RCC 7860 (cell line): ENCODE measurements around the gene PPM1F.

Source experiments
- DNase-seq: peaks from one replicate; pipeline ENCODE4 v3.0.0-alpha.2; 2015; ENCODE audit warnings: low spot score
- FAIRE-seq: peaks from 2 replicates; lab custom pipeline; 2012; peaks lifted over from hg19 to GRCh38; lab: Jason Lieb, UNC

PPM1F gene

DNA sequence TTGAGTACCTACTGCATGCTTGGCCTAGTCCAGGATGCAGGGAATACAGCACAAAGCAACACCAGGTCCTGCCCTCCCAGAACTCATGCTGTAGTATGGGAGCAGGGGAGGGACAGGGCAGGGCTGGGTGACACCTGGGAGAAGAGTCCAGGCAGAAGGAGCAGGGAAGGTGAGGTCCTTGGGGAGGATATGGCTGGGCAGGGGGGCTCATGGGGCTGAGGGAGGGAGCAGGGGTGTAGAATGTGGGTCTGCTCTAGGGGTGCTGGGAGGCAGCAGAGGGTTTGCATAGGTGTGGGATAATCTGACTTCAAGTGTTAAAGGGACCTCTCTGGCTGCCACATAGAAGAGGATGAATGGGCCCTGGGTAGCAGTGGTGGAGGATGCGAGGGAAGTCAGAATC is 25.2 kb upstream of the PPM1F start:
- DNase-seq: no peak
- no peak for FAIRE-seq

DNA sequence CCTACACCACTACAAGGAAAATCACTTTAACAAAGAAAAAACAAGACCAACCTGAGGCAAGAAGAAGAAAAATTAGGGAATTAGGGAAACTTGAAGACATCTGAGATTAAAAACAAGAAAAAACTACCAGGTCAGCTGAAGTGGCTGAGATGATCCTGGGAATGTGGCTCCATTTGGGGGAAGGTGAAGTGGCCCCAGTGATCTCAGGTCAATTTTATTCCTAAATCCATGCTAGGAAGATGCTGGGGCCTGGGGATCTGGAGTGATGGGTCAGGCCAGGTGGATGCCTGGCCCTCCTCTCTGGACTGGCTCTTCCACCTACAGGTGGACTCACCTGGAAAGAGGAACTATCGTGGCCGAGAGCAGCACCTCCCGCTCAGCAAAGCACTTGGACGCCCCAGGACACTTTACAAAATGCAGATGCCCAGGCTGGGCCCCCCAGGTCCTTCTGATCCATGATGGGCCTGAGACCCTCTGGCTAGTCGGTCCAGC is 23.3 kb upstream of the PPM1F start:
- FAIRE-seq (no peak), DNase-seq (no peak)

DNA sequence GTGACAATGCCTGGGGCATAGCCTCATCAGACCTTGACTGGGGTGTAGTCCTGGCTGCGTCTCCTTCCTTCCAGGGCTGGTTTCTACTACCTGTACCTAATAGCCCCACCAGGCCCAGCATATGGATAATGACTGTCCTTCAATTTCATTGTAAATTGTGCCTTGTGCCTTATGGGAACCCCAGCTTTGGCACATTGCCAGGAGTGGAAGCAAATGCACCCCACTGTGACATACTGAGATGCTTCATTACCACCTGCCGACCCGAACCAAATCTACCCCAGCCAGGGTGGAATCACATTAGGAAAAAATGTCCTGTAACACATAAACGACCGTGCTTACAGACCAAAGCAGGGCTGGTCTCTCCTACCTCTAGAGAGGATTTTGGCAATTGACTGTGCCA is 22.6 kb upstream of the PPM1F start:
- no peak for FAIRE-seq
- DNase-seq: no peak

DNA sequence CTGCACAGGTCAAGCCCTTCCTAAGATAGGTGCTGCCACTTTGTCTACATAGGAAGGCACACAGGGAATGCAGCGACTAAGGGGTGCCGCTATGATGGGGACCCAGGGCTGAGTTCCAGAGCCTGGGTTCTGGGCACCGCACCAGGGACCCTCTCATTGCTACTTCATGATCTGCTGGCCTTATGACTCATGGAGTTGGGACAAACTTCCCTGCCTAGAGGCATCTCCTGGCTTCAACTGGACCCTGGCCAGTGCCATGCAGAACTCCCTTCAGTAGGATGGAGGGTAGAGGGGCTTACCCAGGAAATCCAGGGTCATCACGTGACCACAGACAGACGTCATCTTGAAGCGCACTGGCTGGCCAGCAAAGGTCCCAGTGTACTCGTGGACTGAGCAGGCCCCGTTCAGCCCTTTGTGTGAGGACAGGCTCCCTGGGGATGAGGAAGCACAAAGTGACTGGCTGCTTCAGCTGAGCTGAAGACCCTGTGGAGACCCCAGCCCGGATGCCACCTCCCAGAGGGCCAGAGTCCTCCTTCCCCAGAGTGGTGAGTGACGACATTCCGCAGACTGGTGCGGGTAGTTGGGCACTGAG is 21.5 kb upstream of the PPM1F start:
- FAIRE-seq (no peak), DNase-seq (no peak)

DNA sequence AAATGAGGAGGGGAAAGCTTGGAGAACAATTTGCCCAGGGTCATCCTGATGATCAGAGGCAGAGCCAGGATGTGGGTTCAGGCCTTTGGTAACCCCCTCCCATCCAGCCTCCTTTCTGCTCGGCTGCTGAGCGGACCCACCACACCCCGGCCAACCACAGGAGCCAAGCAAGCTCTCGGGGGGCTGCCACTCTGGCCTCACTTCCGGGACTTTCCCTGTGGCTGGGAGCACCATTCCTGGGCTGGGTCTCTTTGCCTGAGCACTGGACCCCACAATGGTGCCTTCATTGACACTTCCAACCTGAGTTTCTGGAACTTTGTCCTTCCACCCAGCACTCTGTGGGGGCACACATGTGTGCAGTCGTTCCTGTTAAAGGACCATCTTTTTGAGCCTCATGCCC is 20.2 kb upstream of the PPM1F start:
- FAIRE-seq (no peak), DNase-seq (no peak)

DNA sequence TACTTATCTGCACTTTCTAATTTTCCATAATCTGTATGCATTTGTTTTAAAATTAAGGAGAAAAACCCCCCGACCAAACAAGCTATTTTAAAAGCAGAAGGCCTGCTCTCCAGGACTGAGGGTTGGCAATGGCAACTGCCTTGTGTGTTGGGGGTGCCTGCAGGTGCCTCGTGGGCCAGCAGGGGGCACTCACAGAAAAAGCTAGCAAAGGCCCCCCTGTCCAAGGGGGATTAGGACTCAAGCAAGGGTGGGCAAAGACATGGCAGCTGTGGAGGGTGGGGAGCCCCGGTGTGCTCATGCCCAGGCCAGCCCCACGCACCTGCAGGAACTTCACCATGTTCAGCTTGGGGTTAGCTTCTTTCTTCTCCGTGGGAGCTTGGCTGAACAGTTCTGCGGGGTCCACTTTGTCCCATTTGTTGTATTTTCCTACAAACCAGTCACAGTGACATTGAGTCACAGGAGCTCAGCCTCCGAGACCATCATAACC is 19.7 kb upstream of the PPM1F start:
- no peak for FAIRE-seq
- no peak for DNase-seq

GRCh38 chr22:21971858-21972275 is 19.2 kb upstream of the PPM1F start:
- FAIRE-seq: no peak
- DNase-seq: no peak

GRCh38 chr22:21970800-21971617 is 18.4 kb upstream of the PPM1F start:
- FAIRE-seq (no peak), DNase-seq (no peak)

DNA sequence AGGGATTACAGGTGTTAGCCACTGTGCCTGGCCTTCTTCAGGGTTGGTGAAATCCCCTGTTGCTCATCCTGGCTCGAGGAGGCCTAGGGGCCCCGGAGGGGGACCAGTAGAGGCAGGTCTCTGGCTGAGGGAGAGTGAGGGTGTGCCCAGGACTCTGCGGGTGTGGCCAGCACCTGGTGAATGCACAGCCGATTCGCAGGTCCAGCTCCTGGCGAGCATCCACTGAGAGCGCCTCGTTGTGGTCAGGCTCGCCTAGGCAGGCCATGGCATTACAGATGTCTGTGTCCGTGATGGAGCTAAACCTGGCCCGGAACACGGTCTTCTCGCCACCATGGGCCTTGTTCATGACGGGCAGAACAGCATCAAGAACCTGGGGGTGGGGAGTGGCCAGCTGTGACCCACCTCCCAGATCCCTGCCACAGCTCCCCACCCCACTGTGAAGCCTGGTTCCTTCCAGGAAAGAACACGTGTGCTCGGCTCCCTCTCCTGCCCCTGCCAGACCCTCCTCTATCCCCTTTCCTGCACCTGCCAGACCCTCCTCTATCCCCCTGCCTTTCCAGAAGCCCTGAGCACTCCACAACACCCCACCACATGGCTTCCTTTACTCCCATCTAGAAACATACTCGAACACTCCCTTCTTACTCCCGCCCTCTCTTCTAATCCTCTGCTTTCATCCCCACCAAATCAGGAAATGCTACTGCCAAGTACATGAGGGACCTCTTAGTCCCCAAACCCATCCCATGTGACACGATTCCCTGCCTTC is 17.6 kb upstream of the PPM1F start:
- no peak for FAIRE-seq
- no peak for DNase-seq

DNA sequence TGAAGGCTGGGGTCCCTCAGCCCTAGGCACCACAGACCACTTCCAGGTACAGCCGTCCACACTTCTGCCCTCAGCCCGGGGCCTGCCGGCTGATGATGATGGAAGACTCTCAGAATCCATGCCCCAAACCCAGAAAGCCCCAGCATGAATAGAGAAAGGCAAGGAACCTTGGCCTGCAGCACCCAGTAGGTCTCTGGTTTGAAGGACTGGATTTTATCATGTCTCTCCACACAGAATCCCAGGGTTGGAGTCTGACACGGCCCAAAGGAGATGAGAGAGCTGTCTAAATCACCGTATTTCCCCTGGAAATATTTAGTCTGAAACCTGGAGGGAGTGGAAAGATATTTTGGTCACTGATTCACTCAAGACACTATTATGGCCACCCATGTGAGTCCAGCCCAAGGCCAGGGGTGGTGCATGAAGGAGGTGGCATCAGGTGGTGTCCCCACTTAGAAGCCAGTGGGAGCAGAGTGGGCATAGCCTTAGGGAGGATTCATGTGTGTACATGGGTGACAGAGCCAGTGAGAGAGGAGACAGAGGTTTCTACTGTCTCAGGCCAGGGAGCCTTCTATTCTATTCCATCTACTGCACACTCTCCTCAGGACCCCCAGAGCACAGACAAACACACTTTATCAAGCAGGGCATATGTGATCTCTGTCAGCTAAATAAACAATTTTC is 15.9 kb upstream of the PPM1F start:
- no peak for DNase-seq
- FAIRE-seq: no peak

- FAIRE-seq: no peak
- DNase-seq: no peak
Measured at GRCh38 chr22:21967693-21968271, 15.1 kb upstream of the PPM1F start.

DNA sequence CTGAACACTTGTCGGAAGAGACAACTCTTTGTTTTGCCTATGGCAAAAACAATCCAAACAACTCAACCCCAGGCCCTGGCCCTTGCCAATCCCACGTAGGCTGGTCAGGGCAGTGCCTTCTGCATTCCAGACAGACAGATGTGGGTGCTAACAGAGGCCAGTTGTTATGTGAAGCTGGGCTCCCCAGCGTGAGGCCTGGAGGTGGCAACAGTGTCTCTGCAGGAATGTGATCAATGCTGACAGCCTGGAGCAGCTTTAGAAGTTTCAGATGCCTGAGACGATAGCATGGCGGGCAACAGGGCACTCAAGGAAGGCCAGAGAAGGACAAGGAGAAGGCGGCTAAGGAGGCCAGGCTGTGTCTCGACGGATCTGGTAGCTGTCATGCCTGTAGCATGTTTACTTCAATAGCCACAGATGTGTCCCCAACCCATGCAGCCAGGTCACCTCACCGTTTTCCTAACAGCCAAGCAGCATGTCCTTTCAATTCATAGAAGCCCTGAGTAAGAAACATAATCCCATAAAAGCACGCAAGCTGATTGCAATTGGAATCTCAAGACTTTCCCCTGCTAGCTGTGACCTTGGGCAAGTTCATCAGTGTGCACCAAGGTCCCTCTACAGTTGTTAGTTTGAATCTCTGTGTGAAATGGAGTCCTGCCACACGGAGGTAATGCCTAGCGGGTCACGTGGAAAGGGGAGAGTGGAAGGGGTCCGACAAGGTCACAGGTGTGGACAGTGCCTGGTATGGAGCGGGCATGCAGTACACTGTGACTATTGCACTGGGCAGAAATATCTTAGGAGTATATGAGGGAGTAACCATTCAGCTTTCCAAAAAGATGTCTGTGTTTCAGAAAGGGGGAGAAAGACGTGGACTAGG is 14.2 kb upstream of the PPM1F start:
- no peak for DNase-seq
- FAIRE-seq: no peak

GRCh38 chr22:21965762-21966288 is 13.2 kb upstream of the PPM1F start:
- FAIRE-seq: no peak
- no peak for DNase-seq

DNA sequence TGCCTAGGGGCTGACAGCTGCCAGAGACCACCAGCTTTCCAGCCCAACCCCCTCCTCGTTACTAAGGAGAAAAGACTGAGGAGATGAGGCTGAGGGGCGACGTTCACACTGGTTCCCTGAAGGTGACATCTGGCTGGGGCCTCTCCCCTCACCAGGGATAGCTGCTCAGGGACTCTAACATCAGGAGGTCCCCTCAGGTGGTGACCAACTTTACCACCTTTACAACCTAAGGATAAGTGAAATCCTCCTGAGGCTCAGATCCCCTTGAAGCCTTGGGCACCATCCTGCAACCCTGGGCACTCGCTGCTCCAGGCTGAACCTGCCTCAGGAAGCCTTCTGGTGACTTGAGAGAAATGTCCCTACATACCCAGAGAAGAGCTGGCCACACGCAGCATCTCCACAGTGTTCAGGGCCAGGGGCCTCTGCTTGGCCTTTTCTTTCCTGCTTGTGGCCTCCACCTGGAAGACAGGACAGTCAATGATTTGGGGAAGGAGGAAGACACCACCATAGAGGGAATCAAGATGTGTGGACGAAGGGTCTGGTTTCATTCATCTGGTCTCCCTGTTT is 12.4 kb upstream of the PPM1F start:
- FAIRE-seq (no peak), DNase-seq (no peak)

DNA sequence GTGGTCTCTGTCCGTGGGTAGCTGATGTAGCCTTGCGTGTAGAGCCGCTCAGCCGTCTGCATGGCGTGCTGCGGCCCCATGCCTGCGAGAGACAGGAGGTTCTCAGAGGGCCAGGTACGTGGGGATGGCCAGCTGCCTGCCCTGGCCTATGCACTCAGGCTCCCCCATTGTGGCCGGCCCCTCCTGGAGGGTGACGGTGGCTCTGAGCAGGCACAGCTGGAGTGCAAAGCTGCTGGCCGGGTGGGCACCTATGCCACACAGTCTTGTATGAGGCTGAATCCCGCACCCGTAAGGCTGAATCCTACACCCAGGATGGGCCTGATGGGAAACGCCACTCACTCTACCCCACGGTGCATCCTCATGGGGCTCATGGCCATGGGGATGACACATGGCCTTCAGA is 11.6 kb upstream of the PPM1F start:
- DNase-seq (no peak), FAIRE-seq (no peak)

GRCh38 chr22:21963790-21964211 is 11.2 kb upstream of the PPM1F start:
- no peak for DNase-seq
- FAIRE-seq: no peak

DNA sequence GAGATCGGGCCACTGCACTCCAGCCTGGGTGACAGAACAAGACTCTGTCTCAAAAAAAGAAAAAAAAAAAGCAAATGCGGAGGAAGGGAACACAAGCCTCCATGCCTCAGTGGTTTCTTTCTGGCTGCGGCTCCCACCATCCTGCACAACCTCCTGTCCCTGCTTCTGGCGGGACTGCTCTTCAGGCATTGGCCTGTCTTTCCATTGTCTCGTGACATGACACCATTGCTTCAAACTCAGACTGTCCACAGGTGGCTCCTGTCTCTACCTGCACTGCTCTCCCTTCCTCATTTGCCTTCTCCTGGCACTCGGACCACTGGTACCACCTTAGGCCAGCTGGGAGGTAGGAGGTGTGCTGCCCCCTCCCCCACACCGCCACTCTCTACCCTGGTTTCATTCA is 10.6 kb upstream of the PPM1F start:
- FAIRE-seq (no peak), DNase-seq (no peak)

- FAIRE-seq: no peak
- DNase-seq: no peak
Measured at GRCh38 chr22:21962655-21962949, 10.0 kb upstream of the PPM1F start.

DNA sequence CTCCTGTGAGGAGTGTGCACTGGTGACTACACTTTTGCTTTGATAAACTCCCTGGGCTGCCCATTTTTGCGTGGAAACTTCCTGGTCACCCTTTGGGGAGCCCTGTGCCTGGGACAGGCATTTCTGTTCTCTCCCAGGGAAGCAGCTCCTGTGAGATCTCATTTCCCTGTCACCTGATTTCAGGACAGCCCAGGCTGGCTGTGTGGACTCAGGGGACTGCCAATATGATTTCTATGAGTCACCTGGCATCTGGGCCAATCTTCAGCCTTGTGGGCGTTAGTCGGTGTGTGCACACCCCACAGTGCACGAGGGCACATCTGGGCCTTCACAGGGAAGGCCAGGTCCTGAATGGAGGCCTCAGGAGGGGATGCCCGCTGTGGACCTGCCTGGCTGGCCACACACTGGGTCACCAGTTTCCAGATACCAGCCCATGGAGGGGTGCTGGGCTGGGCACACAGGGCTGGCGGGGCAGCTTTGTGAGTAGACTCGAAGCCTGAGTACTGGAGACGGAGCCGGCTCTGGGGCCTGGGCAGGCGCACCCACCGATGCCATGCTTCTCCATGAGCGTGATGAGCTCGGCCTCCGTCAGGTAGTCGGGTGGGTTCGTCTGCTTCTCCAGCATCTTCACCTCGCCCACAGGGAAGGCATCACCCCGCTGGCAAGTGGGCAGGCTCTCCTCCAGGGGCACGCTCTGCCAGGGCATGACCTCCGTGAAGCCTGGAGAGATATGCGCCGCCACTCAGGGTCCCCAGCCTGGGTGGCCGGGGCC is 9.4 kb upstream of the PPM1F start:
- FAIRE-seq: no peak
- peak; percentile 25 for DNase-seq
